Parathyroid adenoma (tissue), 2 donors: Measurements from ENCODE around the gene ARMS2.

ENCODE experiments used
- H2AFZ ChIP-seq: fragments of 300-600 bp; sonication (generic); one replicate; pipeline ENCODE4 v1.7.0; 2017; ENCODE audit warnings: antibody characterized with exemption, mild to moderate bottlenecking
- H3K27ac ChIP-seq: fragments of 300-600 bp; sonication (generic); one replicate; pipeline ENCODE4 v1.7.0; 2017
- H3K27me3 ChIP-seq: fragments of 300-600 bp; sonication (generic); one replicate; pipeline ENCODE4 v1.7.0; 2017; ENCODE audit warnings: low read length; ENCODE audit not compliant: control insufficient read depth, insufficient read depth
- H3K36me3 ChIP-seq: fragments of 300-600 bp; sonication (generic); one replicate; pipeline ENCODE4 v1.7.0; 2017; ENCODE audit warnings: low read length; ENCODE audit not compliant: control insufficient read depth, insufficient read depth
- H3K4me1 ChIP-seq: fragments of 300-600 bp; sonication (generic); one replicate; pipeline ENCODE4 v1.7.0; 2017; ENCODE audit warnings: control low read depth
- H3K4me2 ChIP-seq: fragments of 300-600 bp; sonication (generic); one replicate; pipeline ENCODE4 v1.7.0; 2017; ENCODE audit warnings: low read length
- H3K4me3 ChIP-seq: fragments of 300-600 bp; sonication (generic); one replicate; pipeline ENCODE4 v1.7.0; 2017; ENCODE audit warnings: low read depth, low read length
- H3K79me2 ChIP-seq: fragments of 300-600 bp; sonication (generic); one replicate; pipeline ENCODE4 v1.7.0; 2017; ENCODE audit warnings: control low read depth
- H3K9ac ChIP-seq: fragments of 300-600 bp; sonication (generic); one replicate; pipeline ENCODE4 v1.7.0; 2017; ENCODE audit warnings: mild to moderate bottlenecking
- H3K9me3 ChIP-seq: fragments of 300-600 bp; sonication (generic); one replicate; pipeline ENCODE4 v1.7.0; 2017; ENCODE audit warnings: low read length; ENCODE audit not compliant: control insufficient read depth
- TF ChIP-seq, protein P1 (sequence below): fragments of 300-600 bp; sonication (generic); IDR thresholded peaks from one replicate; pipeline ENCODE4 v1.7.0; 2017; ENCODE audit warnings: antibody characterized with exemption, mild to moderate bottlenecking
- donor health status: primary hyperparathyroidism.

The ARMS2 gene

DNA sequence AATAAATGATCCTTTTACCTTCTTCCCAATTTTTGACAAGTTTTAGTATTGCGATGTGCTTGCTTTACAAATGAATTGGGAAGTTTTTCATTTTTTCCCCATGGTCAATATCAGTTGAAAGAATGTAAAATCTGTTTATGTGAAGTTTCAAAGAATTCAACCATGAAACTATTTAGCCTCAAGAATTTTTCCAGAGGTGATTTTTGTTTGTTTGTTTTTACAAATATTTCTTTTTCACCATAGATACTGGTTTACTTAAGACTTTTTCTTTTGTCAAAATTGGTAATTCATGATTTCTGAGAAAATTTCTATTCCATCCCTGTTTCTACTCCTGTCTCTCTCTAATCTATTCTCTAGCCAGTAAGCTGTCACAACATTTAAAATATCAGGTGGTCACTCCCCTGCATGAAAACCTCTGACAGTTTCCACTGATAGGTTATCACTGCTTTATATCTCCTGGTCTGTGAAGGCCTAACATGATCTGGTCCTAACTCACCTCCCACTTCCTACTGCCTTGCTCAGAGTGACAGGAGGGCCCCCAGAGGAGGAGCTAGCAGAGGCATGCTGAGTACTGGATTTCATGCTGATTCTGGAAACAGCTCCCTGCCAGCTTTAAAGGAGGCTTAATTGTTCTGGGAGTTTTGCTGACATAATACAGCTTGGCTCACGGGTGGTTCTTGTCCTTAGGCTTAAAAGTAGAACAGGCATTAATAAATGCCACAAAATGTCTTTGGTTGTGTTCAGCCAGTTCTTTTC lies 7.6 kb upstream of the ARMS2 start:
- Histone ChIP-seq H3K9ac (no peak overlapping the region), H3K79me2 (no peaks in the 10 kb centered on the region), H3K27ac (no peak overlapping the region), H3K4me1 (no peaks in the 10 kb centered on the region), H2AFZ (peak overlapping the region; percentile 44), H3K4me3 (no peak overlapping the region), H3K9me3 (no peaks in the 10 kb centered on the region), H3K27me3 (no peaks in the 10 kb centered on the region), H3K4me2 (no peak overlapping the region), H3K36me3 (no peaks in the 10 kb centered on the region)
- TF ChIP-seq, protein P1, sequence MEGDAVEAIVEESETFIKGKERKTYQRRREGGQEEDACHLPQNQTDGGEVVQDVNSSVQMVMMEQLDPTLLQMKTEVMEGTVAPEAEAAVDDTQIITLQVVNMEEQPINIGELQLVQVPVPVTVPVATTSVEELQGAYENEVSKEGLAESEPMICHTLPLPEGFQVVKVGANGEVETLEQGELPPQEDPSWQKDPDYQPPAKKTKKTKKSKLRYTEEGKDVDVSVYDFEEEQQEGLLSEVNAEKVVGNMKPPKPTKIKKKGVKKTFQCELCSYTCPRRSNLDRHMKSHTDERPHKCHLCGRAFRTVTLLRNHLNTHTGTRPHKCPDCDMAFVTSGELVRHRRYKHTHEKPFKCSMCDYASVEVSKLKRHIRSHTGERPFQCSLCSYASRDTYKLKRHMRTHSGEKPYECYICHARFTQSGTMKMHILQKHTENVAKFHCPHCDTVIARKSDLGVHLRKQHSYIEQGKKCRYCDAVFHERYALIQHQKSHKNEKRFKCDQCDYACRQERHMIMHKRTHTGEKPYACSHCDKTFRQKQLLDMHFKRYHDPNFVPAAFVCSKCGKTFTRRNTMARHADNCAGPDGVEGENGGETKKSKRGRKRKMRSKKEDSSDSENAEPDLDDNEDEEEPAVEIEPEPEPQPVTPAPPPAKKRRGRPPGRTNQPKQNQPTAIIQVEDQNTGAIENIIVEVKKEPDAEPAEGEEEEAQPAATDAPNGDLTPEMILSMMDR = no peak

DNA sequence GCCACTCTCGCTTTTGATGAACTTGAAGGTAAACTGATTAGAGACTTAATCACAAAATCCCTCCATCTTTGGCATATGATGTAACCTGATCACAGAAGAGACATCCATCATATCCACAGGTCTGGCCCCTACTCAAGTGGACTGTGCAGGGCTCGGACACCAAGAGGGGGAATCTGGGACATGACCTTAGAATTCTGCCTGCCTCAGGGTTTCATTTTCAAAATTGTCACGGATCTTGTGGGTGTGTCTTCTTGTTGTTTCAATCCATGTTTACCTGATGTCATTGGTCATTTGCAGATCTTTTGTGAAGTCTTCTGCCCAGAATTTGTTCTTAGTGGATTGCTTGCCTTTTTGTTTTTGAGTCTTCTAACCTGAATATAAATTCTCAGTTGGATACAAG lies 5.9 kb upstream of the ARMS2 start:
- H3K27me3 ChIP-seq = no peaks in the 10 kb centered on the region
- H3K4me1 ChIP-seq = no peaks in the 10 kb centered on the region
- no peak overlapping the region for H3K27ac ChIP-seq
- no peak overlapping the region for H3K9ac ChIP-seq
- no peaks in the 10 kb centered on the region for H3K79me2 ChIP-seq
- H2AFZ ChIP-seq = no peak overlapping the region
- TF ChIP-seq, protein P1 = no peak
- no peaks in the 10 kb centered on the region for H3K36me3 ChIP-seq
- no peak overlapping the region for H3K4me2 ChIP-seq
- no peak overlapping the region for H3K4me3 ChIP-seq
- H3K9me3 ChIP-seq = no peaks in the 10 kb centered on the region

DNA sequence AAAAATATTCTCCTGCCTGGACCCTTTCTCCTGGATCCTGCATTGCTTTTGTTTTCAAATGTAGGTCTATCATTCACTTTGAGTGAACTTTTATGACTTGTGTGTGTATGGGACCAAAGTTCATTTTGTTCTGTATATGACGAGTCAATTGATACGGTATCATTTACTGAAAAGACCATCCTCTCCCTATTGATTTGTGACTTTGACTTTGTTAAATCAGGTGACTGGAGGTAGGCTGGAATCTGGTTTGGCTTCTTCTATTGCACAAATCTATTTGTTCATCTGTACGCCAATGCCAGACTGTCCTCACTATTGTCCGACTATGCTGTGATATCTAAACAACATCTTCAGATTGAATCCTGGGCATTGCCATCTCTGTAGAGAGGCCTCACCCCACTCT lies 5.3 kb upstream of the ARMS2 start:
- Histone ChIP-seq H3K4me3 (no peak overlapping the region), H3K36me3 (no peaks in the 10 kb centered on the region), H3K9ac (no peak overlapping the region), H3K4me1 (no peaks in the 10 kb centered on the region), H3K27me3 (no peaks in the 10 kb centered on the region), H3K4me2 (no peak overlapping the region), H2AFZ (no peak overlapping the region), H3K79me2 (no peaks in the 10 kb centered on the region), H3K9me3 (no peaks in the 10 kb centered on the region), H3K27ac (no peak overlapping the region)
- TF ChIP-seq, protein P1 = no peak

DNA sequence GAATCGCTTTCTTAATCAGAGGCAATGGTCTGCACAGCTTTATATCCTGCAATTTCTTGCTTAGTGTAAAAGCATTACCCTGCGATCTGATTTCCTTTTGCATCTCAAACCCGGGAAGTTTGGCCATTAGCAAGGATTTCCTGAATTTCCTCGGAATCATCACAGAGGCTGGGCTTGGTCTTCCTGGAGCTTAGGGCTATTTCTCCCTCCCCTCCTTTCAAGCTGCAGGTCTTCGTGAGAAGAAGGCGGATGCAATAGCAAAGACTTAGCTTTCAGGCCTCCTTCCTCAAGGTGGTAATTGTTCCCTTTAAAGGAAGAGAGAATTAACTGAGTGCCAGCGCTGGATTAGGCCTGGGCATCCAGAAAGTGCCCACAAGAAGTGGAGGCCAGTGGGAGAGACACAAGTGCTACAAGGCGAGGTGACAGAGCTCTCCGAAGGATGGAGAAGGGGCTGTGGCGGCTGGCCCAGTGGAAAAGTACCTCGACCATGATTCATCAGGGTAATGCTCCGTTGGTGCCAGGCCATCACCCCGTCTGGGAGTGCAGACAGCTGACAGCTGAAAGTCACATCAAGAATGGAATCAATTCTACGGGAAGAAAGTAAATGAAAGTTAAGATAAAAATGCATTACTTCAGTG lies 4.0 kb upstream of the ARMS2 start:
- Histone ChIP-seq H3K4me3 (no peak overlapping the region), H3K9me3 (no peaks in the 10 kb centered on the region), H3K79me2 (no peaks in the 10 kb centered on the region), H3K27ac (no peak overlapping the region), H3K4me2 (no peak overlapping the region), H3K9ac (no peak overlapping the region), H3K27me3 (no peaks in the 10 kb centered on the region), H3K36me3 (no peaks in the 10 kb centered on the region), H3K4me1 (no peaks in the 10 kb centered on the region), H2AFZ (no peak overlapping the region)
- TF ChIP-seq, protein P1 = no peak
